GM21529 (cell line): Measurements from ENCODE around the gene ZFR2.
"Not testable (repeated sequence)": the region's sequence is repeated elsewhere in the genome, so short reads cannot be mapped to it uniquely, and the experiment has no call there.

ENCODE experiments used
- ATAC-seq: cut with Tn5 transposase; IDR thresholded peaks from one replicate; pipeline ENCODE4 v1.9.1; 2021; ENCODE audit not compliant: unreplicated experiment

The ZFR2 gene

GRCh38 chr19:3816566-3817218 is 52.1 kb downstream of the ZFR2 start:
- no peak for ATAC-seq

GRCh38 chr19:3816148-3816547 is 52.7 kb downstream of the ZFR2 start:
- not testable (repeated sequence) for ATAC-seq

- no peak for ATAC-seq
These were observed 54.2 kb downstream of the ZFR2 start for GRCh38 chr19:3814648-3815047.

GRCh38 chr19:3813473-3814392 is 55.1 kb downstream of the ZFR2 start:
- ATAC-seq, result no peak

- no peak for ATAC-seq
These were observed 58.0 kb downstream of the ZFR2 start for GRCh38 chr19:3810708-3811355.

GRCh38 chr19:3809881-3810707 is 58.7 kb downstream of the ZFR2 start:
- no peak for ATAC-seq

- no peak for ATAC-seq
These were observed 60.3 kb downstream of the ZFR2 start for GRCh38 chr19:3808420-3809143.

- ATAC-seq, result no peak
These were observed 61.1 kb downstream of the ZFR2 start for GRCh38 chr19:3807574-3808354.

GRCh38 chr19:3807131-3807480 is 61.7 kb downstream of the ZFR2 start:
- no peak for ATAC-seq

- no peak for ATAC-seq
These were observed 63.0 kb downstream of the ZFR2 start for GRCh38 chr19:3805859-3806258.

GRCh38 chr19:3804429-3804828 is 64.4 kb downstream of the ZFR2 start:
- no peak for ATAC-seq

- ATAC-seq, result no peak
These were observed 64.9 kb downstream of the ZFR2 start for GRCh38 chr19:3803986-3804385.

GRCh38 chr19:3803114-3803888 is 65.5 kb downstream of the ZFR2 start:
- ATAC-seq, result no peak

GRCh38 chr19:3801412-3802096 is 67.3 kb downstream of the ZFR2 start:
- ATAC-seq, result no peak

- ATAC-seq, result no peak
These were observed 67.8 kb downstream of the ZFR2 start for GRCh38 chr19:3800996-3801395.

- ATAC-seq, result no peak
These were observed 70.7 kb downstream of the ZFR2 start for GRCh38 chr19:3798137-3798536.

GRCh38 chr19:3796358-3796757 is 72.5 kb downstream of the ZFR2 start:
- ATAC-seq, result no peak

- ATAC-seq, result no peak
These were observed 75.0 kb downstream of the ZFR2 start for GRCh38 chr19:3793799-3794198.
